Endothelial cell of umbilical vein (primary cell): ENCODE results near the gene RDH13. TPM values are rescaled to one million over a fixed set of nuclear protein-coding genes. Genes with fewer than 3 reads are reported as not detected.

Source experiments
- BruUV-seq: library from RNA; stranded (reverse); fragments of 400-500 nt; replicated peaks from 2 replicates; lab custom pipeline; 2021; lab: Mats Ljungman, UMichigan
- CTCF ChIA-PET: fragments of 300-600, 350-600 bp; sonication (Branson Sonifier 250); formaldehyde crosslinking; loops from one replicate; lab custom pipeline; 2021; ENCODE audit warnings: antibody characterized with exemption, inconsistent platforms; lab: Charles Lee
- POLR2A ChIA-PET: fragments of 300-600, 350-600 bp; sonication (Branson Sonifier 250); formaldehyde crosslinking; loops from one replicate; lab custom pipeline; 2021; ENCODE audit warnings: antibody characterized with exemption, inconsistent platforms; lab: Charles Lee
- DNase-seq: peaks from one replicate; pipeline ENCODE4 v3.0.0-alpha.2; 2011; ENCODE audit warnings: low read depth, low spot score
- FAIRE-seq: peaks from 2 replicates; lab custom pipeline; 2011; peaks lifted over from hg19 to GRCh38; lab: Jason Lieb, UNC
- H2AFZ ChIP-seq: 2 replicates; pipeline ENCODE4 v1.6.0; 2012; ENCODE audit warnings: low read depth, low read length, control low read depth, inconsistent platforms
- H3K27ac ChIP-seq: 2 replicates; pipeline ENCODE4 v1.5.1; 2011; ENCODE audit warnings: low read depth, mild to moderate bottlenecking, control low read depth, low read length, moderate library complexity; ENCODE audit not compliant: insufficient read depth
- H3K27me3 ChIP-seq, 2 experiments: 2 replicates each; pipeline versions ENCODE4 v1.6.0 to v1.6.1; 2011; ENCODE audit warnings: low read length in 2 of 2, mixed read lengths in 1 of 2; ENCODE audit not compliant: control insufficient read depth in 2 of 2, insufficient read depth in 2 of 2
- H3K36me3 ChIP-seq, 2 experiments: 2 replicates in 1 of 2; 3 replicates in 1 of 2; pipeline ENCODE4 v1.5.1; 2011; ENCODE audit warnings: low read length in 2 of 2, mild to moderate bottlenecking in 1 of 2, moderate library complexity in 1 of 2; ENCODE audit not compliant: control insufficient read depth in 2 of 2, insufficient read depth in 2 of 2; ENCODE audit errors: extremely low read depth in 1 of 2
- H3K4me1 ChIP-seq: 3 replicates; pipeline ENCODE4 v1.5.1; 2011; ENCODE audit warnings: mild to moderate bottlenecking, low read length; ENCODE audit not compliant: control insufficient read depth, insufficient read depth; ENCODE audit errors: extremely low read depth
- H3K4me2 ChIP-seq: 2 replicates; pipeline ENCODE4 v1.6.1; 2011; ENCODE audit warnings: low read length, control low read depth, mixed read lengths; ENCODE audit not compliant: insufficient read depth
- H3K4me3 ChIP-seq, 3 experiments: fragments of 200-600 bp in 1 of 3; sonication (generic), shearing (Covaris generic) in 1 of 3; replicated peaks in 1 of 3; 2 replicates each; pipeline ENCODE4 v1.5.1; 2011 to 2016; ENCODE audit warnings: control low read depth in 3 of 3, low read length in 3 of 3, mild to moderate bottlenecking in 2 of 3, inconsistent platforms in 1 of 3, low read depth in 1 of 3, moderate library complexity in 1 of 3; ENCODE audit not compliant: insufficient read depth in 1 of 3
- H3K79me2 ChIP-seq: 2 replicates; pipeline ENCODE4 v1.6.0; 2012; ENCODE audit warnings: low read length, inconsistent platforms; ENCODE audit not compliant: control insufficient read depth, insufficient read depth
- H3K9ac ChIP-seq: replicated peaks from 2 replicates; pipeline ENCODE3; 2011; ENCODE audit warnings: low read length, control low read depth; ENCODE audit not compliant: insufficient read depth; ENCODE audit errors: extremely low read depth
- H3K9me1 ChIP-seq: replicated peaks from 3 replicates; pipeline ENCODE4 v1.6.0; 2011; ENCODE audit warnings: mild to moderate bottlenecking, low read length; ENCODE audit not compliant: control insufficient read depth, insufficient read depth; ENCODE audit errors: extremely low read depth
- H3K9me3 ChIP-seq: replicated peaks from 2 replicates; pipeline ENCODE4 v1.5.1; 2012; ENCODE audit warnings: low read length, inconsistent platforms; ENCODE audit not compliant: control insufficient read depth, insufficient read depth
- H4K20me1 ChIP-seq: replicated peaks from 2 replicates; pipeline ENCODE3; 2011; ENCODE audit warnings: mild to moderate bottlenecking, low read length; ENCODE audit not compliant: control insufficient read depth, insufficient read depth; ENCODE audit errors: extremely low read depth
- CTCF ChIP-seq, 2 donors: IDR thresholded peaks; 1 replicate in 1 of 2; 2 replicates in 1 of 2; pipeline ENCODE4 v1.5.1; 2011; ENCODE audit warnings: low read length in 2 of 2, mild to moderate bottlenecking in 2 of 2, moderate library complexity in 2 of 2, control low read depth in 1 of 2, inconsistent platforms in 1 of 2, low read depth in 1 of 2; ENCODE audit not compliant: insufficient read depth in 1 of 2; ENCODE audit errors: extremely low read depth in 1 of 2
- EZH2 ChIP-seq: IDR thresholded peaks from 2 replicates; pipeline ENCODE4 v1.6.1; 2012; ENCODE audit warnings: borderline replicate concordance, low read depth, mild to moderate bottlenecking, moderate library complexity, low read length, inconsistent platforms; ENCODE audit not compliant: severe bottlenecking
- FOS ChIP-seq: IDR thresholded peaks from 2 replicates; pipeline ENCODE4 v1.6.1; 2011; ENCODE audit warnings: mild to moderate bottlenecking, low read length, moderate library complexity, borderline replicate concordance; ENCODE audit not compliant: insufficient read depth
- GATA2 ChIP-seq: IDR thresholded peaks from 2 replicates; pipeline ENCODE4 v1.7.0; 2011; ENCODE audit warnings: low read depth, mild to moderate bottlenecking, moderate library complexity, mixed read lengths, low read length; ENCODE audit not compliant: insufficient read length, insufficient read depth
- JUN ChIP-seq: IDR thresholded peaks from 2 replicates; pipeline ENCODE4 v1.6.1; 2011; ENCODE audit warnings: borderline replicate concordance, low read depth; ENCODE audit not compliant: insufficient read length, insufficient read depth
- MYC ChIP-seq: IDR thresholded peaks from one replicate; pipeline ENCODE4 v1.6.1; 2011; ENCODE audit warnings: mild to moderate bottlenecking, low read depth, low read length
- POLR2A ChIP-seq: IDR thresholded peaks from 2 replicates; pipeline ENCODE4 v1.6.1; 2012; ENCODE audit warnings: low read depth, mild to moderate bottlenecking, control low read depth, low read length
- POLR2AphosphoS5 ChIP-seq: IDR thresholded peaks from 2 replicates; pipeline ENCODE4 v1.6.1; 2012; ENCODE audit warnings: low read depth, mild to moderate bottlenecking, control low read depth, low read length, moderate library complexity; ENCODE audit not compliant: insufficient read depth
- dilution Hi-C: fragments of 300-500 bp; cut with MboI; formaldehyde crosslinking; loops from one replicate; pipeline ENCODE4 v1.15.0; 2019; ENCODE audit warnings: low sequenced_read_pairs; ENCODE audit not compliant: extremely low pct_ligation_motif_present
- intact Hi-C: fragments of 100-400 bp; cut with micrococcal nuclease; formaldehyde crosslinking; loops from one replicate; pipeline ENCODE4 v1.10.0; 2022
- polyA plus RNA-seq, 4 experiments: library from polyadenylated mRNA; depleted of rRNA in 3 of 4; stranded (reverse) in 3 of 4; unstranded in 1 of 4; fragments of >200 nt; gene quantifications; 2 replicates each; pipeline versions ENCODE4 v1.2.1 to v1.2.3, GENCODE V29; 2011 to 2012; ENCODE audit warnings: missing spikeins in 1 of 4
- total RNA-seq: library from RNA; stranded (reverse); gene quantifications from 2 replicates; pipeline ENCODE4 v1.2.3, GENCODE V29; 2021
- TF ChIP-seq, protein P1 (sequence below): IDR thresholded peaks from 2 replicates; pipeline ENCODE4 v1.6.1; 2011; ENCODE audit not compliant: insufficient read depth, insufficient read length

Gene RDH13
- total and polyA plus RNA-seq, 2 donors (not counting 3 experiments of a cell fraction or from before 2014, with no cell fraction given), result 8.7 to 19.6 TPM

DNA sequence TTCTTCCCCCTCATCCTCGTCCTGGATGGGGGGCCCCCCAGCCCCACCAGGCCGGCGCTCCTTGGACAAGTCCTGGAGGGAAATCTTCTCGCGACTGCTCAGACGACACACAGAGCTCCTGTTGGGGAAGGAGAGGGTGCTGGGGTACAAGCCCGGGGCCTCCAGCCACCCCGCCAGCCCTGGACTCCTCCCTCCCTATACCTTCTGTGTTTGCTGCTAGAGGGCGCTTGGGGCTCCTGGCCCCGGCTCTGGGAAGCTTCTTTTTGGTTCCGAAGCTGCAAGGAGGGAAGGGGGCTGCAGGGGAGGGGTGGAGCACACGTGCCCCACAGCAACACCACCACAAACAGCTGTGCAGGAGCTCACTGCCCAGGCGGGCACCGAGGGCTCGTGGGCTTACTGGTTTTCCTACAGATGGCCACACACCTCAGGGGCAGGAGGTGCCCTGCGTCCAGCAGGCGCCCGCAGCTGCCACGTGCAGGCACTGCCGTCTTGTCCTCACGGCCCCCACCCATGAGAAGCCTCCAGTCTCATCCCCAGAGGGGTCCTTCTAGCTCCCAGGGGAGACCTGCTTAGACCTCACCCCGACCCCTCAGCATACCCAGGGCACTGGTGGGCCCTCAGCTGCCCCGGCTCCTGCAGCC, 33.2 kb upstream of the RDH13 start:
- H3K9me1 ChIP-seq, result no peaks in the 10 kb centered on the region
- BruUV-seq, result no TSS peak
- dilution Hi-C loops (no loop called here), intact Hi-C loops (no loop called here)
- H2AFZ ChIP-seq, result no peak overlapping the region
- no peaks in the 10 kb centered on the region for H3K79me2 ChIP-seq
- H3K9me3 ChIP-seq, result no peaks in the 10 kb centered on the region
- H3K9ac ChIP-seq, result no peak overlapping the region
- TF ChIP-seq MYC, result no peak
- no peak for TF ChIP-seq CTCF (IDR thresholded peaks at IDR 0.05; ENCODE audit: extremely low read depth in 1 of 2, insufficient read depth in 1 of 2, low read depth in 1 of 2, low read length in 2 of 2)
- TF ChIP-seq, protein P1, sequence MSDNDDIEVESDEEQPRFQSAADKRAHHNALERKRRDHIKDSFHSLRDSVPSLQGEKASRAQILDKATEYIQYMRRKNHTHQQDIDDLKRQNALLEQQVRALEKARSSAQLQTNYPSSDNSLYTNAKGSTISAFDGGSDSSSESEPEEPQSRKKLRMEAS, result no peak
- no peak for TF ChIP-seq POLR2A
- TF ChIP-seq JUN, result no peak
- TF ChIP-seq GATA2, result no peak
- TF ChIP-seq EZH2, result no peak
- TF ChIP-seq FOS, result no peak
- TF ChIP-seq POLR2AphosphoS5, result no peak
- DNase-seq (no peak), FAIRE-seq (no peak)
- H3K4me3 ChIP-seq, result no peak overlapping the region
- H3K27ac ChIP-seq, result no peak overlapping the region
- ChIA-PET POLR2A (no interaction called here), CTCF (interaction anchor here (0.6 to 1.1 kb wide), 2 partner anchors 9 to 10 kb away, joined by 3 read pairs; no protein-coding TSS in a partner anchor)
- no peaks in the 10 kb centered on the region for H4K20me1 ChIP-seq
- peaks cover 0 to 32% of the 10 kb centered on the region in 2 experiments for H3K36me3 ChIP-seq
- no peak overlapping the region for H3K4me2 ChIP-seq
- no peaks in the 10 kb centered on the region for H3K4me1 ChIP-seq
- H3K27me3 ChIP-seq, result no peaks in the 10 kb centered on the region
